GM13976 (cell line): ENCODE results near the gene PGGT1B.

Experiments used
- DNase-seq: peaks from one replicate; pipeline ENCODE4 v3.0.0; 2012; ENCODE audit warnings: low spot score
- in situ Hi-C: fragments of 300-500 bp; cut with MboI; formaldehyde crosslinking; loops from one replicate; pipeline ENCODE4 v1.12.0; 2022; ENCODE audit warnings: low sequenced_read_pairs, mixed read lengths, inconsistent platforms; ENCODE audit not compliant: unreplicated experiment
- TF ChIP-seq, protein P1 (sequence below): IDR thresholded peaks from 2 replicates; pipeline ENCODE4 v1.5.1; 2012; ENCODE audit warnings: borderline replicate concordance, mild to moderate bottlenecking; ENCODE audit not compliant: insufficient read depth; ENCODE audit errors: extremely low read depth, missing control alignments, control extremely low read depth

The PGGT1B gene

DNA sequence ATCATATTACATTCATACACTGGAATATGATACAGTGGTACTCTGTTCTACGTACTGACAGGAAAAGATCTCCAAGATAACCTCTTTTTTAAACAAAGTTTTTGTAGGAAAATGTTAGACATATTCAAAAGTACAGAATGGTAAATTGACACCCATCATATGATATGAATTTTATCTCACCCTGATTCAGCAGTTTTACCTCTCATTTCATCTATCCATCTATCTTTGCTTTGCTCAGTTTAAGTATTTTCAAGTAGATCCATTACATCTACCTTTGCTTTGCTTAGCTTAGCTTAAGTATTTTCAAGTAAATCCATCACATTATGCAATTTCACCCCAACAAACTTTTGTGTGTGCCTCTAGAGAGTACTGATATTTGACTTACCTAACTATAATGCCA is 19.5 kb upstream of the PGGT1B start:
- in situ Hi-C loops: no loop called here
- DNase-seq: no peak
- TF ChIP-seq, protein P1, sequence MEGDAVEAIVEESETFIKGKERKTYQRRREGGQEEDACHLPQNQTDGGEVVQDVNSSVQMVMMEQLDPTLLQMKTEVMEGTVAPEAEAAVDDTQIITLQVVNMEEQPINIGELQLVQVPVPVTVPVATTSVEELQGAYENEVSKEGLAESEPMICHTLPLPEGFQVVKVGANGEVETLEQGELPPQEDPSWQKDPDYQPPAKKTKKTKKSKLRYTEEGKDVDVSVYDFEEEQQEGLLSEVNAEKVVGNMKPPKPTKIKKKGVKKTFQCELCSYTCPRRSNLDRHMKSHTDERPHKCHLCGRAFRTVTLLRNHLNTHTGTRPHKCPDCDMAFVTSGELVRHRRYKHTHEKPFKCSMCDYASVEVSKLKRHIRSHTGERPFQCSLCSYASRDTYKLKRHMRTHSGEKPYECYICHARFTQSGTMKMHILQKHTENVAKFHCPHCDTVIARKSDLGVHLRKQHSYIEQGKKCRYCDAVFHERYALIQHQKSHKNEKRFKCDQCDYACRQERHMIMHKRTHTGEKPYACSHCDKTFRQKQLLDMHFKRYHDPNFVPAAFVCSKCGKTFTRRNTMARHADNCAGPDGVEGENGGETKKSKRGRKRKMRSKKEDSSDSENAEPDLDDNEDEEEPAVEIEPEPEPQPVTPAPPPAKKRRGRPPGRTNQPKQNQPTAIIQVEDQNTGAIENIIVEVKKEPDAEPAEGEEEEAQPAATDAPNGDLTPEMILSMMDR: no peak

GRCh38 chr5:115274584-115274983 is 11.9 kb upstream of the PGGT1B start:
- TF ChIP-seq, protein P1: no peak
- no peak for DNase-seq
- in situ Hi-C loops: no loop called here

GRCh38 chr5:115272297-115272958 is 9.8 kb upstream of the PGGT1B start:
- DNase-seq: no peak
- TF ChIP-seq, protein P1: no peak
- in situ Hi-C loops: no loop called here

DNA sequence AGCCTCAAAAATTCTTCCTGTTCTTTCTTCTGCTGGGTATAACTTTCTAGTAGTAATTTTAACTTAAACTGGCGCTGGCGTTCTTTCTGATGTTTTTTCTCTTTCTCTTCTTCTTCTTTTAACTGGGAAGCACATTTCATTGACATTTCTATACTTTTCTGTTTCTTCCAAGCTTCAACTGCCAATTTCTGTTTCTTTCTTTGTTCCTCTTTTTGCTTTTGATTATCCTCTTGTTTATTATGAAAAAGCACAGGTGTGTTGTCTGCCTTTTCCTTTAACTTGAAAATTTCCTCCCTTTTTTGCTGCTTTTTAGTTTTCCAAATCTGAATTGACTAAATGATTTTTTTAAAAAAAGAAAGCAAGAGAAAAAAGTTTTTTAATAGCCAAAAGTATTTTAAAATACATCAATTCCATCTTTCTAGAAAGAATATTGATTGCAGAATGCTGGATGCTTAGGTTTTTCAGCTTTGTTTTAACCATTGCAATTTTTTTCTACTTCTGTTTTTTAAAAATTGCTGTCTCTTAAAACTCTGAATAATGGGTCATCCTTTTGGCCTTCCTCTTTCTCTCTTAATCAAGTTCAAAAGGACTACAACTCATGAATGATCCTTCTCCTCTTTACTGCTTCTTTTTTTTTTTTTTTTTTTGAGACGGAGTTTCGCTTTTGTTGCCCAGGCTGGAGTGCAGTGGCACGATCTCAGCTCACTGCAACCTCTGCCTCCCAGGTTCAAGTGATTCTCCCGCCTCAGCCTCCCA is 8.8 kb upstream of the PGGT1B start:
- DNase-seq: no peak
- in situ Hi-C loops: no loop called here
- TF ChIP-seq, protein P1: no peak

GRCh38 chr5:115267617-115268016 is 4.9 kb upstream of the PGGT1B start:
- in situ Hi-C loops: no loop called here

GRCh38 chr5:115265220-115265619 is 2.5 kb upstream of the PGGT1B start:
- TF ChIP-seq, protein P1: no peak

More at GRCh38 chr5:115267617-115268016, 4.9 kb upstream of the PGGT1B start:
- no peak for DNase-seq
- TF ChIP-seq, protein P1: no peak

GRCh38 chr5:115264786-115265185 is 2.1 kb upstream of the PGGT1B start:
- TF ChIP-seq, protein P1: no peak
- no peak for DNase-seq
- in situ Hi-C loops: no loop called here

More at GRCh38 chr5:115265220-115265619, 2.5 kb upstream of the PGGT1B start:
- DNase-seq: no peak
- in situ Hi-C loops: no loop called here
